ENCODE data around the gene STH.

DNA sequence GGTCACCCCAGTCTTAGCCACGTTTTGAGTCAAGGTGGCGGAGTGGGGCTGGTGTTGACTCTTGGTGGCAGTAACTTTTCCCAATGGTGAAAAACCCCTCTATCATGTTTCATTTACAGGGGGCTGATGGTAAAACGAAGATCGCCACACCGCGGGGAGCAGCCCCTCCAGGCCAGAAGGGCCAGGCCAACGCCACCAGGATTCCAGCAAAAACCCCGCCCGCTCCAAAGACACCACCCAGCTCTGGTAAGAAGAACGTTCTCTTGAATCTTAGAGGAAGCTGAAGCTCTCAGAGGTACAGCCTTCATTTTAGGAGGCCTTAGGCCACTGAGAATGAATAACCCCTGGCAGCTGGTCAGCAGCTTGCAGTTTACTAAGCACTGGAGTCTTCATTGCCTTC lies 7.7 kb upstream of the STH start:
- TF ChIP-seq, protein P1, sequence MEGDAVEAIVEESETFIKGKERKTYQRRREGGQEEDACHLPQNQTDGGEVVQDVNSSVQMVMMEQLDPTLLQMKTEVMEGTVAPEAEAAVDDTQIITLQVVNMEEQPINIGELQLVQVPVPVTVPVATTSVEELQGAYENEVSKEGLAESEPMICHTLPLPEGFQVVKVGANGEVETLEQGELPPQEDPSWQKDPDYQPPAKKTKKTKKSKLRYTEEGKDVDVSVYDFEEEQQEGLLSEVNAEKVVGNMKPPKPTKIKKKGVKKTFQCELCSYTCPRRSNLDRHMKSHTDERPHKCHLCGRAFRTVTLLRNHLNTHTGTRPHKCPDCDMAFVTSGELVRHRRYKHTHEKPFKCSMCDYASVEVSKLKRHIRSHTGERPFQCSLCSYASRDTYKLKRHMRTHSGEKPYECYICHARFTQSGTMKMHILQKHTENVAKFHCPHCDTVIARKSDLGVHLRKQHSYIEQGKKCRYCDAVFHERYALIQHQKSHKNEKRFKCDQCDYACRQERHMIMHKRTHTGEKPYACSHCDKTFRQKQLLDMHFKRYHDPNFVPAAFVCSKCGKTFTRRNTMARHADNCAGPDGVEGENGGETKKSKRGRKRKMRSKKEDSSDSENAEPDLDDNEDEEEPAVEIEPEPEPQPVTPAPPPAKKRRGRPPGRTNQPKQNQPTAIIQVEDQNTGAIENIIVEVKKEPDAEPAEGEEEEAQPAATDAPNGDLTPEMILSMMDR (IDR thresholded peaks at IDR 0.05; ENCODE audit: low read depth, low read length, poor library complexity, severe bottlenecking) = no peak
- no peak for TF ChIP-seq EZH2phosphoT487 (IDR thresholded peaks at IDR 0.05; ENCODE audit: borderline replicate concordance, low read length)
